NCI-H526 treated with DMSO at 0.1 percent for 48 hours (cell line): Measurements from ENCODE around the gene CTU1.
"Not testable (repeated sequence)": the region's sequence is repeated elsewhere in the genome, so short reads cannot be mapped to it uniquely, and the experiment has no call there.

Experiments
- DNase-seq: peaks from one replicate; lab custom pipeline; 2025; lab: John Stamatoyannopoulos, UW

CTU1 gene

GRCh38 chr19:51108066-51108804 is at the start of gene CTU1:
Gene CTU1, minus strand, starts transcription at chr19:51108409. Its CDS starts 3,840 bp downstream, at chr19:51104569.
- DNase-seq = peak; percentile 99

- no peak for DNase-seq
These were observed 49.1 kb upstream of the CTU1 start for GRCh38 chr19:51157265-51157664.

- DNase-seq = no peak
These were observed 48.5 kb upstream of the CTU1 start for GRCh38 chr19:51156710-51157109.

GRCh38 chr19:51150627-51151026 is 42.4 kb upstream of the CTU1 start:
- no peak for DNase-seq

DNA sequence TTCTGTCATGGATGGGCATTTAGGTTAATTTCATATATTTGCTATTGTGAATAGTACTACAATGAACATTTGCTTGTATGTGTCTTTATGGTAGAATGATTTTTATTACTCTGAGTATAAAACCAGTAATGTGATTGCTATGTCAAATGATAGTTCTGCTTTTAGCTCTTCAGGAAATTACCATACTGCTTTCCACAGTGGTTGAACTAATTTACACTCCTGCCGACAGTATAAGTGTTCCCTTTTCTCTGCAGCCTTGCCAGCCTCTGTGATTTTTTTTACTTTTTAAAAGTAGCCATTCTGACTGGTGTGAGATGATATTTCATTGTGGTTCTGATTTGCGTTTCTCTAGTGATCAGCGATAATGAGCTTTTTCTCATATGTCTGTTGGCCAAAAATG is 40.4 kb upstream of the CTU1 start:
- no peak for DNase-seq

GRCh38 chr19:51147663-51148062 is 39.5 kb upstream of the CTU1 start:
- no peak for DNase-seq

DNA sequence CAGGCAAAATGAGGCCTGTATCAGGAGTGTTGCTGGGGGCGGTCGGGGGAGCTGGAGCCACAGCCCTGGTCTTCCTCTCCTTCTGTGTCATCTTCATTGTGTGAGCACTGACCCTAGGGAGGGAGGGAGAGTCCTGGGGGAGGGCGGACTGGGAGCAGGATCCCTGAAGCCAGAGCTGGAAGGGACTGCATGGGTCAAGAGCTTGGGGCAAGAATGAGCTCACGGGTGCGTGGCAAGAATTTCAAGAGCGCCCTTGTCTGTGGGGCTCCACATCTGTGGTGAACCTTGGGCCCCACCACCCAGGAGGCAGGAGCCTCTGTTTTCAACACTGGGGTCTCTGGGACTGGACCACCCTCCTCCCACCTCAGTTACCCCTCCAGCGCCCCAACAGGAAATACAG is 38.5 kb upstream of the CTU1 start:
- no peak for DNase-seq

DNA sequence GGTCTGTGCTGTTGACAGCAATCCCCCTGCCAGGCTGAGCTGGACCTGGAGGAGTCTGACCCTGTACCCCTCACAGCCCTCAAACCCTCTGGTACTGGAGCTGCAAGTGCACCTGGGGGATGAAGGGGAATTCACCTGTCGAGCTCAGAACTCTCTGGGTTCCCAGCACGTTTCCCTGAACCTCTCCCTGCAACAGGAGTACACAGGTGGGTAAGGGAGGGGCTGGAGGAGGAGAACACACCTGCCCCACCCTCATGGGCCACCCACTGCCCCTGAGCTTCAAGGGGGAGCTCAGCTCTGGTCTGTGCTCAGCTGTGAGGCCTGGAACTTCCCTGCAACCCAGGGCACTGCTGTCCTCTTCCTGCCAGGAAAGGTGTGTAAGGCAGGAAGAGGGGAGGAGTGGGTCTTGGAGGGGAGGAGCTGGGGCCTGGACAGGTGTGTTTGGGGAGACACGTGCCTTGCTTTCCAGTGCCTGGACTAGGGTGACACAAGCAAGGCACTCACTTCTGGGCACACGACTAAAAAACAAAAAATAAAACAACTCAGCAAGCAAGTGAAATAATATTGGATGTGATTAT is 37.8 kb upstream of the CTU1 start:
- no peak for DNase-seq

- no peak for DNase-seq
These were observed 36.4 kb upstream of the CTU1 start for GRCh38 chr19:51144482-51145045.

DNA sequence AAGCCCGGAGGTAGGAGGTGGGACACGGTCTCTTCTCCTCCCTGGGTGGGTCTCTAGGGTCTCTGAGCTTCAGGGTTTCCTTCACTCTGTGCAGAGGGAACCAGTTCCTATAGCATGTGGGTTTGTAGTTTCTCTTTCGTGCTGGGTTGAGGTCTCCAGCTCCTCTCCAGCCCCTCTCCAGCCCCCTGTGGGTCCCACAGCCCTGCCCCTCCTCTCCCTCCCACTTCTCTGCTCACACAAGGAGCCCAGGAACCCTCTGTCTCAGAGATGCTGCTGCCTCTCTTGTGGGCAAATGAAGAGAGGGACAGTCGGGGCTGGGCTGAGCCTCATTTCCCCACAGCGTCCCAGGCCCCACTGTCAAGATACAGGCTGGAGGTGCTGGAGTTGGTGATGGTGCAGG is 35.3 kb upstream of the CTU1 start:
- no peak for DNase-seq

DNA sequence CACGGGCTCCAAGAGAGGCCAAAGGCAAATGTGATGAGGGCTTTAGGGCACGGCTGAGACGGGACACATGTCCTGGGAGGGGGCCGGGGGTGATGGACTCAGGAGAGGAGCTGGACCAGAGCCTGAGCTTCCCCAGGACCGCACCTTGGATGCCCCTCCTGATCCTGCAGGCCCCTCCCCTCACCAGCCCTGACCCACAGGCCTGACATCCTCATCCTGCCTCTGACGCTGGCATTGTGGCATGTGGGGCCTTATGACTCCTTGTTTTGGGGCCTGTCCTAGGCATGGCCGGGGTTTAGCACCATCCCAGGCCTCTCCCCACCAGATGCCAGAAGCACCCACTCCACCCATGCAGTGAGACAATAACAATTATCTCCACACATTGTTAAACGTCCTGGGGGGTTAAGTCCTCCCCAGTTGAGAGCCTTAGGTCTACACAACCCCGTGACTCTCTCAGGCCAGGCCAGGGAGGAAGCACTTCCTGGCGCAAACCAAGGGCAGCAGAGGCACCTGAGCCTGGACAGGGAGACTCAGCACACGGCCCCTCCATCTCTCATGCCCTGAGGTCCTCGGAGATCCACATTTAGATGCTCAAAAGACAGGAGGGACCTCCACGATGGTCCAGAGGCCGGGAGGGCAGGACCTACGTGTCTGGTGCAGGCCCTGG is 34.7 kb upstream of the CTU1 start:
- DNase-seq = not testable (repeated sequence)

DNA sequence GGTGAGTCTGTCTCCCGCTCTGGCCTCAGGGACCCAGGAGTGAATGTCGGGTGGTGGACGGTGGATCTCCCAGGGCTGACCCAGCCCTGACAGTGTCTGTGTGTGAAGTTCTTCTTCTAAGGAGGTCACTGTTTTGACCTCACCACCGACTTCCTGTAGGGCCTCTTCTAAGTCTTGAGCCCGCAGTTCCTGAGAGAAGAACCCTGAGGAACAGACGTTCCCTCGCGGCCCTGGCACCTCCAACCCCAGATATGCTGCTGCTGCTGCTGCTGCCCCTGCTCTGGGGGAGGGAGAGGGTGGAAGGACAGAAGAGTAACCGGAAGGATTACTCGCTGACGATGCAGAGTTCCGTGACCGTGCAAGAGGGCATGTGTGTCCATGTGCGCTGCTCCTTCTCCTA is 33.9 kb upstream of the CTU1 start, which contains the start of gene SIGLEC7:
Gene SIGLEC7 (plus strand): TSS at position 183 of the 400 bp plus-strand sequence. CDS start 69 bp downstream, at position 252.
- DNase-seq = no peak

DNA sequence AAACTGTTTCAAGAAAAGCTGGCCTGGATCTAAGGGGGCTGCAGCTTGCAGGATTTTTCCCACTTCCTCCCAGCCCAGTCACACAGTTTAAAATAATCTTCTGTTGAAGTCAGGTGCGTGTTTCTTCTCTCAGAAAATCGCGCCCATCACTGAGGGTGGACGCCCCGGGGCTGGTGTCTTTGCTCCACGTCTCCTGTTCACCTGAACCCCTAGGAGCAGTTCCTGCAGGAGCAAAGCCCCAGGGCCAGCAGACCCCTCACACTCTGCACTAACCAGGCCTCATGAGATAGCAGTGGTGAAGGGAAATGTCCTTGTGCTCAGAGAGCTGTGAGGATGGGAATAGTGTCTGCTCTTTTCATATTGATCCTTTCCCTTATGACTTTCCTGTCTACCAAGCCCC is 33.0 kb upstream of the CTU1 start:
- no peak for DNase-seq

GRCh38 chr19:51140441-51140840 is 32.2 kb upstream of the CTU1 start:
- DNase-seq = no peak

DNA sequence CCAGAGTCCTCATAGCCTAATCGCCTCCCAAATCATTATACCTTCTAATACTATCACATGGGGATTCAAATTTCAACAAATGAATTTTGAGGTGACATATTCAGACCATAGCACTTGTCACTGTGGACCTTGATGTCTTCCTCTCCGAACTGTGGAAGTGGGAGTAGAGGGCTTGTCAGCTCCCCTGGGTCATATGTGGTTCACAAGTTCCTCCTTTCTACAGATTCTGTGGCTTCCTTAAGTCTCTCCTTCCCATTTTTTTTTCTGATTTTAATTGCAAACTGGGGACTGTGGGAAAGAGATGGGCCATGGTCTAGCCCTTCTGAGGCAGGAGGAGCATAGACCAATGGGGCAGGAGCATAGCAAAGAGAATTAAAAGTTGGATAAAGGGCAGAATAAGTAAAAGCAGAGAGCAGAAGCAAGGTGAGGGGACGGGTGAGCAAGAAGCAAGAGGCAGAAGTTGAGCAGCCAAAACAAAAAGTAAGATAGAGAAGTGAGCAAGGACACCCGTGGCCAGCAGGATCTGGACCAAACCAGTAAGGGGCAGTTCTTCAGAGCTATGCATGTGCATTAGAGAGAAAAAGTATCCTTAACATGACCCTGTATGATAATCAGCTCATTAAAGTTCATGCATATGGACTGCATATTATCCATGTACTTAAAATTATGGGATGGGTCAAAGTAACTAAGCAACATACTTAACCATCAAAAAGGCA is 31.2 kb upstream of the CTU1 start:
- DNase-seq = no peak

DNA sequence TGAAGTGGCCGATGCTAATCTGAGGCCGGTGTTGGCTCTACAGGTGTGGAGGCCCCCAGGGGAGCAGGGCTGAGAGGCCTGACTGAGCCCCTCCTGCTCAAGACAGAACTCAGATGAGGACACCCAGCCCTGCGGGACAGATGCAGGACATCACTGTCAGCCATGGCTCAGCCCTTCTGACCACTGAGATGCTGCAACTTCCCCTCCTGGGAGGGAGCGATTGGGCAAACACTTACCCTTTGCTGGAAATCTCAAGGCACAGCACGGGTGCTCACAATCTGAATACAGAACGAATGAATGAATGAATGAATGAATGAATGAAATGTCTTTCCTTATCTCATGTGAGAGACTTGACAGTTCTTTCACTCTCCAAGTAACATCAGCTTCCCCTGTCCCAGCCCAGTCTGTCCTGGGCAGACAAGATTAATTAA is 30.4 kb upstream of the CTU1 start:
- DNase-seq = no peak

- no peak for DNase-seq
These were observed 29.7 kb upstream of the CTU1 start for GRCh38 chr19:51137792-51138425.

DNA sequence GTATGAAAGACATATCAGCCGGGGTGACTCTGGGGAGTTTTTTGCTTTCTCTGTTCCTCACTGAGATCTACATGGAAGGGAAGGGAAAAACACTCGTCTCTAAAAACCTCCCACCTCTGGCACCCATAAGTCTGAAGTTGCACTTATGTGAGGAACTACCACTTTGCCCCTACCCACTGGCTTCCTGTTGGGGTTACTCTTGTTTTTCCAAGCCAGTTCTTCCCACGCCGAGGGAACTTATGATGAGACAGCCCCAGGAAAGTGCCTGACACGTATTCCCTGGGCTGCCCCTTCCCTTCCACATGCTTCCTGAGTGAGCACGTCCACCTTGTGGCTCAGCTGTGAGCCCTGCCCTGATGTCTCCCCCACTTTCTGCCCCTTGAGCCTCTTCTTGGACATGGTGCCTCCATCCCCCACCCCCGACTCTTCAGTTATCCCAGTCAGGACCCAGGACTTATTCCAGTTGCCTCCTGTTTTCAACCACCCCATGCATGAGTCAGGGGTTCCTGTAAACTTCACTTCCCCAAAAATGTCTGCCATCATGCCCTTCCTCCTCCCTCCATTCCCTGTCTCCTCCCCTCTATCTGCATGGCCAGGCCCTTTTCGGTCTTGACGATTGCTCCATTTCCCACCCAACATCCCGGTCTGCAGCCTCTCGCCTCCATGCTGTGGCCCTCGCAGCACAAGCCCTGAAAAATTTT is 28.8 kb upstream of the CTU1 start:
- no peak for DNase-seq

DNA sequence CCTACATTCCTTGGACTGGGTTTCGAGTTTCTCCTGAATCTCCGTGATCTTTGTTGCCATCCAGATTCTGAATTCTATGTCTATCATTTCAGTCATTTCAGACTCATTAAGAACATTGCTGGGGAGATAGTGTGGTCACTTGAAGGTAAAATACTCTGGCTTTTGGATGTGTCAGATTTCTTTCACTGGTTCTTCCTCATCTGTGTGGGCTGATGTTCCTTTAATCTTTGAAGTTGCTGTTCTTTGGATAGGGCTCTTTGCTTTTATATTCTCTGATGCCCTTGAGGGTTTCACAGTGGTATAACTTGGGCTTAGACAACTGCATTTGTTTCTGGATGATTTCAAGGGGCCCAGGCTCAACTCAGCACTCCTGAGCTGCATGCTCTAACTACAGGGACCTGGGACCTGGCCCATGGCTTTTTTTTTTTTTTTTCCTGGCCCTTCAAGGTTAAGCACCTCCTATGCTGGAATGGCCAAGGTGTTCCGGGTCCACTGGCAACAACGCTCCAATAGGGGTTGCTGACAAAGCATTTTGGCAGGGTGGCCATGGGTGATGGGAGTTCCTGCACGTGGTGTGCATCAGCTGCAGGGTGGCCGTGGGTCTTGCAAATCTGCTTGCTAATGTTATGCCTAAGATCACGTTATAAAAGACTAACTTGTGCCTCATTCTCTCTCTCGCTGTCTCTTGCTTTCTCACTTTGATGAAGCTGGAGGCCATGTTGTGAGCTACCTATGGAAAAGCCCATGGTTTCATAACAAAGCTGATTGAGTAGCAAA is 28.0 kb upstream of the CTU1 start:
- no peak for DNase-seq

DNA sequence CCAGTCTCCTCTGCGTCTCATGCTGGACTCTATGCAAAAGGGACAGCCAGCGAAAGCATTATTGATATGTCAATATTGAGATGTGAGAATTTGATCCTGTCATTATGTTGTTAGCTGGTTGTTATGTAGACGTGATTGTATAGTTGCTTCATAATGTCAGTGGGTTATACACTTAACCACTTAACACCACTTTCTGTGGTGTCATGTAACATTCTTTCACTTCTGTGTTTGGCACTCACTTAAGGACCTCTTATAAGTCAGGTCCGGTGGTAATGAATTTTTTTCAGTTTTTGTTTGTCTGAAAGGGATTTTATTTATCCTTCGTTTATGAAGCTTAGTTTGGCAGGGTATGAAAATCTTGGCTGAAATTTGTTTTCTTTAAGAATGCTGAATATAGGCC is 26.8 kb upstream of the CTU1 start:
- no peak for DNase-seq
